SU-DHL-6 (cell line): Measurements from ENCODE around the gene RAB11B.

Experiments used
- H2AFZ ChIP-seq: fragments of 200-600 bp; sonication (generic); 2 replicates; pipeline ENCODE4 v1.6.1; 2014; ENCODE audit warnings: low read depth, mild to moderate bottlenecking, moderate library complexity, mixed read lengths, antibody characterized with exemption, low read length; ENCODE audit not compliant: severe bottlenecking
- H3F3A ChIP-seq: fragments of 200-600 bp; shearing (Covaris generic); 2 replicates; pipeline ENCODE4 v1.6.0; 2016; ENCODE audit warnings: antibody characterized with exemption, mild to moderate bottlenecking; ENCODE audit not compliant: insufficient read depth
- H3K27ac ChIP-seq: fragments of 200-600 bp; sonication (generic); 2 replicates; pipeline ENCODE4 v1.5.1; 2016; ENCODE audit warnings: low read depth, mild to moderate bottlenecking, low read length, moderate library complexity, mixed read lengths
- H3K27me3 ChIP-seq: fragments of 200-600 bp; sonication (generic), shearing (Covaris generic); 2 replicates; pipeline ENCODE4 v1.6.0; 2014; ENCODE audit warnings: mild to moderate bottlenecking, low read length
- H3K36me3 ChIP-seq: fragments of 200-600 bp; sonication (generic); 2 replicates; pipeline ENCODE4 v1.6.1; 2014; ENCODE audit warnings: mild to moderate bottlenecking, low read length, mixed read lengths
- H3K4me2 ChIP-seq: fragments of 300-600, 200-600 bp; shearing (Covaris generic), sonication (generic); 2 replicates; pipeline ENCODE4 v1.6.0; 2014; ENCODE audit warnings: low read length, low read depth, mild to moderate bottlenecking; ENCODE audit not compliant: poor library complexity, severe bottlenecking
- H3K4me3 ChIP-seq: fragments of 200-600 bp; sonication (generic); 2 replicates; pipeline ENCODE4 v1.5.1; 2014; ENCODE audit warnings: antibody characterized with exemption, low read length, mild to moderate bottlenecking, mixed read lengths; ENCODE audit not compliant: insufficient read depth, poor library complexity, severe bottlenecking
- H3K79me2 ChIP-seq: fragments of 200-600 bp; sonication (generic); 2 replicates; pipeline ENCODE4 v1.6.1; 2014; ENCODE audit warnings: mild to moderate bottlenecking, low read length, moderate library complexity; ENCODE audit not compliant: insufficient read depth
- H3K9ac ChIP-seq: fragments of 200-600 bp; sonication (generic); 2 replicates; pipeline ENCODE4 v1.7.0; 2014; ENCODE audit warnings: mild to moderate bottlenecking, low read length
- H3K9me2 ChIP-seq: fragments of 200-600 bp; sonication (generic); replicated peaks from 2 replicates; pipeline ENCODE4 v1.6.1; 2014; ENCODE audit warnings: low read length; ENCODE audit not compliant: insufficient read depth
- H3K9me3 ChIP-seq: fragments of 200-600 bp; sonication (generic); 2 replicates; pipeline ENCODE4 v1.6.1; 2014; ENCODE audit warnings: low read length, mixed read lengths; ENCODE audit not compliant: insufficient read depth
- H4K20me1 ChIP-seq: fragments of 200-600 bp; sonication (generic); 2 replicates; pipeline ENCODE4 v1.6.1; 2014; ENCODE audit warnings: low read depth, mild to moderate bottlenecking, antibody characterized with exemption, low read length, moderate library complexity, mixed read lengths
- CTCF ChIP-seq: fragments of 200-600 bp; sonication (generic); IDR thresholded peaks from one replicate; pipeline ENCODE4 v1.5.1; 2017; ENCODE audit warnings: antibody characterized with exemption, mild to moderate bottlenecking, low read length, moderate library complexity; ENCODE audit not compliant: insufficient read depth, poor library complexity, severe bottlenecking
- EZH2phosphoT487 ChIP-seq: fragments of 200-600 bp; sonication (generic), shearing (Covaris generic); conservative IDR thresholded peaks from 2 replicates; pipeline ENCODE4 v1.6.1; 2018; ENCODE audit warnings: mild to moderate bottlenecking, antibody characterized with exemption, low read length, moderate library complexity, mixed read lengths

The RAB11B gene

GRCh38 chr19:8360196-8360595, 30.0 kb upstream of the RAB11B start:
- Histone ChIP-seq H3K9ac (no peak overlapping the region), H3K9me3 (no peaks in the 10 kb centered on the region), H3K27me3 (no peaks in the 10 kb centered on the region), H3K4me3 (no peak overlapping the region), H2AFZ (no peak overlapping the region), H3F3A (no peaks in the 10 kb centered on the region), H3K79me2 (no peaks in the 10 kb centered on the region), H3K36me3 (no peaks in the 10 kb centered on the region), H3K4me2 (no peak overlapping the region), H3K9me2 (no peaks in the 10 kb centered on the region), H3K27ac (no peak overlapping the region), H4K20me1 (no peaks in the 10 kb centered on the region)
- TF ChIP-seq CTCF (no peak), EZH2phosphoT487 (no peak)

GRCh38 chr19:8361921-8362793, 28.0 kb upstream of the RAB11B start:
- no peaks in the 10 kb centered on the region for H3F3A ChIP-seq
- no peak overlapping the region for H3K4me2 ChIP-seq
- H3K4me3 ChIP-seq: no peak overlapping the region
- no peaks in the 10 kb centered on the region for H4K20me1 ChIP-seq
- H3K9ac ChIP-seq: no peak overlapping the region
- H3K27ac ChIP-seq: no peak overlapping the region
- no peak overlapping the region for H2AFZ ChIP-seq
- H3K79me2 ChIP-seq: no peaks in the 10 kb centered on the region
- H3K27me3 ChIP-seq: no peaks in the 10 kb centered on the region
- H3K9me3 ChIP-seq: no peaks in the 10 kb centered on the region
- H3K36me3 ChIP-seq: no peaks in the 10 kb centered on the region
- no peak for TF ChIP-seq CTCF
- no peak for TF ChIP-seq EZH2phosphoT487
- no peaks in the 10 kb centered on the region for H3K9me2 ChIP-seq

DNA sequence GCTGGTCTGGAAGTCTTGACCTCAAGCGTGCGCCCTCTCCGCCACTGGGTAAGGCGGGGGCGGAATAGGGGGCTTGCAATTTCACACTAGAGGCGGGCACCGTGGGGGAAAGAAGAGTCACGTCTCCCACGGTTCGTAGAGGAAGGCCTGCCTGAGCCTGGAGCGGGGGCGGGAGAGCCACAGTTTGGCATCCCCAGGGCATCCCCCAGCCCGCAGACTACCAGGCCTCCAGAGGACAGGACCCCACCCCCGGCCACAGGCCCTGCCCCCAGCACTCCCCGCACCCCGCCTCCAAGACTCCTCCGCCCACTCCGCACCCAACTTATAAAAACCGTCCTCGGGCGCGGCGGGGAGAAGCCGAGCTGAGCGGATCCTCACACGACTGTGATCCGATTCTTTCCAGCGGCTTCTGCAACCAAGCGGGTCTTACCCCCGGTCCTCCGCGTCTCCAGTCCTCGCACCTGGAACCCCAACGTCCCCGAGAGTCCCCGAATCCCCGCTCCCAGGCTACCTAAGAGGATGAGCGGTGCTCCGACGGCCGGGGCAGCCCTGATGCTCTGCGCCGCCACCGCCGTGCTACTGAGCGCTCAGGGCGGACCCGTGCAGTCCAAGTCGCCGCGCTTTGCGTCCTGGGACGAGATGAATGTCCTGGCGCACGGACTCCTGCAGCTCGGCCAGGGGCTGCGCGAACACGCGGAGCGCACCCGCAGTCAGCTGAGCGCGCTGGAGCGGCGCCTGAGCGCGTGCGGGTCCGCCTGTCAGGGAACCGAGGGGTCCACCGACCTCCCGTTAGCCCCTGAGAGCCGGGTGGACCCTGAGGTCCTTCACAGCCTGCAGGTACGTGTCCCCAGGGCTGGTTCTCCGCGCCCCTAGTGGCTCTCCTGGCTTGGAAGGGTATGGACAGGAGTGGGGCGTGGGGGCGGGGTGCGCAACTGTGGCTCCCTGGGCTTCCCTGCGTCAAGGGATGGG, 26.1 kb upstream of the RAB11B start, which contains the start of gene ANGPTL4:
TSS of gene ANGPTL4 (plus strand) at position 353 of the 969 bp plus-strand sequence. CDS start at position 520, 167 bp downstream.
- Histone ChIP-seq H3K4me2 (no peak within 1 kb of the TSS), H3F3A (no peaks in the 10 kb centered on the region), H3K9me2 (no peaks in the 10 kb centered on the region), H4K20me1 (no peaks in the 10 kb centered on the region), H3K79me2 (no peaks in the 10 kb centered on the region), H3K36me3 (no peaks in the 10 kb centered on the region), H3K9ac (no peak within 1 kb of the TSS), H3K9me3 (no peaks in the 10 kb centered on the region), H3K27ac (no peak within 1 kb of the TSS), H3K4me3 (no peak within 1 kb of the TSS), H2AFZ (no peak within 1 kb of the TSS), H3K27me3 (no peaks in the 10 kb centered on the region)
- no peak for TF ChIP-seq EZH2phosphoT487
- no peak for TF ChIP-seq CTCF
